HAP-1 (cell line): ENCODE measurements around the gene AGFG1.
"Not testable (repeated sequence)": the region's sequence is repeated elsewhere in the genome, so short reads cannot be mapped to it uniquely, and the experiment has no call there.

ENCODE experiments used
- DNase-seq, 2 experiments: peaks; one replicate each; pipeline ENCODE4 v3.0.0-alpha.2; 2016 to 2020; ENCODE audit warnings: low spot score in 2 of 2
- H3K27me3 ChIP-seq: fragments of 250-450 bp; sonication (Bioruptor Pico); 2 replicates; pipeline ENCODE4 v1.5.1; 2020; ENCODE audit warnings: low read depth, mild to moderate bottlenecking, moderate library complexity
- H3K36me3 ChIP-seq: fragments of 250-450 bp; sonication (Bioruptor Pico); replicated peaks from 2 replicates; pipeline ENCODE4 v1.5.1; 2020; ENCODE audit warnings: mild to moderate bottlenecking
- H3K4me1 ChIP-seq: fragments of 250-450 bp; sonication (Bioruptor Pico); 2 replicates; pipeline ENCODE4 v1.5.1; 2020; ENCODE audit warnings: mild to moderate bottlenecking
- H3K4me3 ChIP-seq: fragments of 250-450 bp; sonication (Bioruptor Pico); 2 replicates; pipeline ENCODE4 v1.5.1; 2020; ENCODE audit warnings: mild to moderate bottlenecking, moderate library complexity
- H3K9me3 ChIP-seq: fragments of 250-450 bp; sonication (Bioruptor Pico); 2 replicates; pipeline ENCODE4 v1.5.1; 2020; ENCODE audit warnings: mild to moderate bottlenecking, moderate library complexity
- in situ Hi-C: fragments of 300-500 bp; cut with MboI; formaldehyde crosslinking; loops from 3 replicates; pipeline ENCODE4 v1.14.3; 2020; ENCODE audit warnings: low sequenced_read_pairs, inconsistent platforms, mixed read lengths

AGFG1 gene

GRCh38 chr2:227511239-227511930 lies 39.4 kb downstream of the AGFG1 start:
- no peaks in the 10 kb centered on the region for H3K36me3 ChIP-seq
- H3K4me3 ChIP-seq: no peak overlapping the region
- in situ Hi-C loops: no loop called here
- no peaks in the 10 kb centered on the region for H3K9me3 ChIP-seq
- no peak for DNase-seq
- H3K27me3 ChIP-seq: no peaks in the 10 kb centered on the region
- peaks cover 39% of the 10 kb centered on the region for H3K4me1 ChIP-seq

DNA sequence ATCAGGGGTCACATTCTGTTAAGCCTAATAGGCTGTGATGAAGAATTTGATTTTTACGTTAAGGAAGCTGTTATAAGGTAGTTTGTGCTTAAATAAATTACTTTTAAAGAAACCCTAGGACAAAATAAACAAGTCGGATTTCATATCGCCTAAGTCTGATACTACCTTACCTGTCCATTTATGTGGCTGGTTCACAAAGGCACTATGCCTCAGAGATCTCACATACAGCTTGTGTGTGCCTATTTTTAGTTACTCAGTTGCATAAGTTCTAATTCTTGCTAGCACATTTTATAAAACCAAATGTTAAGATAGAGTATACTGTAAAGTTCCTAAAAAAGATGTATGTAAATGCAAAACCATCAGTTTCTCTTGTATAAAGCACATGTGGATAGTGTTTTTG lies 40.0 kb downstream of the AGFG1 start:
- in situ Hi-C loops: no loop called here
- Histone ChIP-seq H3K27me3 (no peaks in the 10 kb centered on the region), H3K4me1 (peaks cover 39% of the 10 kb centered on the region), H3K9me3 (no peaks in the 10 kb centered on the region), H3K36me3 (no peaks in the 10 kb centered on the region), H3K4me3 (no peak overlapping the region)
- no peak for DNase-seq

- Histone ChIP-seq H3K27me3 (no peaks in the 10 kb centered on the region), H3K9me3 (no peaks in the 10 kb centered on the region), H3K36me3 (no peaks in the 10 kb centered on the region), H3K4me3 (no peak overlapping the region), H3K4me1 (peaks cover 37% of the 10 kb centered on the region)
- no peak for DNase-seq
- in situ Hi-C loops: no loop called here
These were observed 41.2 kb downstream of the AGFG1 start for GRCh38 chr2:227513113-227513512.

- H3K36me3 ChIP-seq: no peaks in the 10 kb centered on the region
- H3K9me3 ChIP-seq: no peaks in the 10 kb centered on the region
- H3K4me1 ChIP-seq: peaks cover 16% of the 10 kb centered on the region
- H3K27me3 ChIP-seq: no peaks in the 10 kb centered on the region
- DNase-seq: no peak
- no peak overlapping the region for H3K4me3 ChIP-seq
- in situ Hi-C loops: no loop called here
These were observed 43.8 kb downstream of the AGFG1 start for GRCh38 chr2:227515742-227516141.

DNA sequence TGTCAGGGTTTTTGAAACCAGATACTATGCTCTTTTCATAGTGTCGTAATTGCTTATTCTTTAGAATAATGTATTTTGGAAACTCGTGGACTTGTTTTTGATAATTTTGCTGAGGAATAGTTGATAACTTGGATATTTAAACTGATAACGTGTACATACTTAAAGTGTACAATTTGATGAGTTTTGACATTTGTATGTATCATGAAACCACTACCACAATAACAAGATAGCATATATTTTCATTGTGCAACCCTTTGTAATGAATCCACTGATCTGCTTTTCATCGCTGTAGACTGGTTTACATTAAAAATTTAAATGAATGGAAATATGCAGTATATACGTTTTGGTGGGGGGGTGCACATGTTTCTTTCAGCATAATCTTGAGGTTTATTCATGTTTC lies 45.8 kb downstream of the AGFG1 start:
- DNase-seq: no peak
- peaks cover 7% of the 10 kb centered on the region for H3K4me1 ChIP-seq
- H3K4me3 ChIP-seq: no peak overlapping the region
- in situ Hi-C loops: no loop called here
- H3K27me3 ChIP-seq: no peaks in the 10 kb centered on the region
- H3K36me3 ChIP-seq: peaks cover 7% of the 10 kb centered on the region; the same call in 1 of the 2 replicates
- H3K9me3 ChIP-seq: no peaks in the 10 kb centered on the region

DNA sequence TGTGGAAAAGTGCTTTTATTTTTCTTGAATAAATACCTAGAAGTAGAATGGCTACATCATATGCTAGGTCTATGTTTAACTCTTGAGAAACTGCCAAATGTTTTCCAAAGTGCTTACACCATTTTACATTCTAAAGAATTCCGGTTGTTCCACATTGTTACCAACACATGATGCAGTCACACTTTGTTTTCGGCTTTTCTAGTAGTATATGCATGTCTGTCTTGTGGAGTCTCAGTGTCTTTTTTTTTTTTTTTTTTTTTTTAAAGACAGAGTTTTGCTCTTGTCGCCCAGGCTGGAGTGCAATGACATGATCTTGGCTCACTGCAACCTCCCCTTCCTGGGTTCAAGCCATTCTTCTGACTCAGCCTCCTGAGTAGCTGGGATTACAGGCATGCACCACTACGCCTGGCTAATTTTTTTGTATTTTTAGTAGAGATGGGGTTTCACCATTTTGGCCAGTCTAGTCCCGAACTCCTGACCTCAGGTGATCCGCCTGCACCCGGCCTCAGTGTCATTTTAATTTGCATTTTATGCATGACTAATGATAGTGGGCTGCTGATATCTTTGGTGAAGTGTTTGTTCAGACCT lies 46.4 kb downstream of the AGFG1 start:
- H3K27me3 ChIP-seq, H3K9me3 ChIP-seq, H3K4me3 ChIP-seq, in situ Hi-C loops, DNase-seq, H3K4me1 ChIP-seq, H3K36me3 ChIP-seq: not testable (repeated sequence)

DNA sequence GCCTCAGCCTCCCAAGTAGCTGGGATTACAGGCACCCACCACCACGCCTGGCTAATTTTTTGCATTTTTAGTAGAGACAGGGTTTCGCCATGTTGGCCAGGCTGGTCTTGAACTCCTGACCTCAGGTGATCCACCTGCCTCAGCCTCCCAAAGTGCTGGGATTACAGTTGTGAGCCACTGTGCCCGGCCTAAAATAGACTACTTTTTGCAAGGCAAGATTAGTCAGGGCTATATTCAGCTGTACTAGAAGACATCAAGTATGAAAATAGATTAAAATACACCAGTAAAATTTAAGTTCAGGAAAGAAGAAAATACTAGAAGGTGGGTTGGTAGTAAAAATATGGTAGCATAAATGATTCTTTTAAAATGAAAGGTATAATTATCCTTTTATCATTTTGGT lies 49.2 kb downstream of the AGFG1 start:
- not testable (repeated sequence) for H3K4me3 ChIP-seq
- peaks cover 28% of the 10 kb centered on the region for H3K36me3 ChIP-seq

GRCh38 chr2:227524665-227525064 lies 52.7 kb downstream of the AGFG1 start:
- Histone ChIP-seq H3K4me1 (peaks cover 5% of the 10 kb centered on the region), H3K36me3 (peaks cover 28% of the 10 kb centered on the region), H3K27me3 (no peaks in the 10 kb centered on the region), H3K4me3 (no peak overlapping the region), H3K9me3 (no peaks in the 10 kb centered on the region)
- DNase-seq: no peak
- in situ Hi-C loops: no loop called here

More for the DNA sequence above, 49.2 kb downstream of the AGFG1 start:
- H3K27me3 ChIP-seq, DNase-seq, H3K9me3 ChIP-seq, H3K4me1 ChIP-seq, in situ Hi-C loops: not testable (repeated sequence)

DNA sequence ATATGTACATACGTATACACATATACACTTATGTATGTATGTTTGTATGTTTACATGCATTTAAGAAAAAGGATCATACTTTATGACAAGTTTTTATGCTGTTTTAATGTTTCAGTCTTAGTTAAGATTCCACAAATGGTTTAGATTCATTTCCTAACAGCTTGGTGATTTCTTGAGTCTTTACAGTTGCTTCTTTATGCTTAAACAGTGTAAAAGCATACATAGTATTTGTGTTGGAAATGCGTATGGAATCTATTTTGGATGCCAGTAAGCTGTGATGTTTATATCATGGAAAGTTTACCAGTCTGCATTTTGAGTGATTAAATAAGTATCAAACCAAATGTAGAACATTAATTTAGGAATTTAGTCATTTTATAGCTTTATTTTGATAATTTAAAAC lies 55.4 kb downstream of the AGFG1 start:
- in situ Hi-C loops: no loop called here
- H3K4me1 ChIP-seq: peaks cover 11% of the 10 kb centered on the region
- H3K36me3 ChIP-seq: peaks cover 22% of the 10 kb centered on the region
- no peaks in the 10 kb centered on the region for H3K27me3 ChIP-seq
- no peak overlapping the region for H3K4me3 ChIP-seq
- DNase-seq: no peak
- H3K9me3 ChIP-seq: no peaks in the 10 kb centered on the region

DNA sequence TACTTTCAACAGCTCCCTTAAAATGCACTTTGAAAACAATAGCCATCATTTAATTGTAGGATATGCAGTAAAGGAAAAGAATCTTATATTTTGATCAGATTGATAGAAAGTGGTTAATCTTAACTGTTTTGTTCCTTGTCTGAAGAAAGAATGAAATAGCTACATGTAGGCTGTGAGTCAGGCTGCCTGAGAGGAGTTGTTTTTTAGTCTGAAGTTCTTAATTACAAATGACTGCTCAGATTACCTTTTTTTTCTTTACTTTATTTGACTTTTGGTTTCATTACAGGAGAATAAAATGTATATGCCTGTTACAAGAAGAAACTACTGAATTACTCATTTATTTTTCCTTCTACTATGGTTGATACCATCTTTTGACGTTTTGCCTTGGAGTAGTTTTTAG lies 56.8 kb downstream of the AGFG1 start:
- H3K9me3 ChIP-seq: no peaks in the 10 kb centered on the region
- no peak for DNase-seq
- H3K4me1 ChIP-seq: peaks cover 11% of the 10 kb centered on the region
- H3K4me3 ChIP-seq: no peak overlapping the region
- no peaks in the 10 kb centered on the region for H3K27me3 ChIP-seq
- in situ Hi-C loops: no loop called here
- H3K36me3 ChIP-seq: peaks cover 22% of the 10 kb centered on the region

DNA sequence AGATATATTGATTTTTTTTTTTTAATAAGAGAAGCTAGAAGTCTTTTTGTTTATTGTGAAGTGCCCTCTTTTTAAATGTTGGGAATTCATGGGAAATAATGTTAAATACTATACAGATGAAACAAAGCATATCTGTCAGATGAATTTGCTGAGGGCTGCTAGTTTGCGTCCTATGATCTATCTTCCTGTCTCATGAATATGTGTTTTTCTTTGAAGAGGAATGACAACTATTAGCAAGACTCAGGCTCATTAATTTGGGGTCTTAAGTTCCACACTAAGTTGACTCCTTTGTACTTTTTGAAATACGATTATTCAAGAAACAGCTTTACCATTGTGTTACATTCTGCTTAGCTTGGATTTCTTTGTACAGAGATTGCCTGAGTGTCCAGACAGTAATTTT lies 57.9 kb downstream of the AGFG1 start:
- Histone ChIP-seq H3K4me1 (peaks cover 11% of the 10 kb centered on the region), H3K27me3 (no peaks in the 10 kb centered on the region), H3K4me3 (no peak overlapping the region), H3K36me3 (peaks cover 18% of the 10 kb centered on the region), H3K9me3 (no peaks in the 10 kb centered on the region)
- peak in 1 of 2 experiments; percentile 29 for DNase-seq
- in situ Hi-C loops: no loop called here

DNA sequence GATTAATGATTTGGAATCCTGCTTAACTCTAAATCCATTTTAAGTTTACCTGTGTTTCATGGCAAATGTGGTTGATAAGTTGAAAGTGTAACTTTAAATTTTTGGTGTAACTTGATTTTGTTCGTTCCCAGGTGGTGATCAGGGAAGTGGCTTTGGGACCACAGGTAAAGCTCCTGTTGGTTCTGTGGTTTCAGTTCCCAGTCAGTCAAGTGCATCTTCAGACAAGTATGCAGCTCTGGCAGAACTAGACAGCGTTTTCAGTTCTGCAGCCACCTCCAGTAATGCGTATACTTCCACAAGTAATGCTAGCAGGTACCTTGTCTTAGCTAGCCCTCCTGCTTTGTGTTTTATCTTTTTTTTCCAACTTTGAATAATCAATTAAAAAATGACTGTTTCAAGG lies 62.8 kb downstream of the AGFG1 start:
- Histone ChIP-seq H3K9me3 (0 out of 2 replicates have a peak, but pooled peaks cover under 1% of the 10 kb centered on the region), H3K27me3 (no peaks in the 10 kb centered on the region), H3K4me1 (peaks cover 6% of the 10 kb centered on the region), H3K36me3 (peaks cover 37% of the 10 kb centered on the region), H3K4me3 (no peak overlapping the region)
- DNase-seq: no peak
- in situ Hi-C loops: no loop called here

DNA sequence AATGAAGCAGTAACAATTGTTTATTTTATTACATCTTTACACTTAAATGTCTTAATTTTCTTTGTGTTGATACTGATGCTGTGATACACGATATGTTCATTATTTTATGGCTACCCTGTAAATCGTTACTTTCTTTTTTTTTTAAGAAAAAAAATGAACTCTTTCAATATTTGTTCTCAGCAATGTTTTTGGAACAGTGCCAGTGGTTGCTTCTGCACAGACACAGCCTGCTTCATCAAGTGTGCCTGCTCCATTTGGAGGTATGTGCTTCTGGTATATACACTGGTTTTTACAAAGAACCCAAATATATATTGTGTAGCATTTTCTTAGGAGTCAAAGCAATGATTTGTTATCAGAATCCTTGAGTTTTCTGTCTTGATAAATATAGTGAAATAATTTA lies 64.5 kb downstream of the AGFG1 start:
- Histone ChIP-seq H3K4me1 (no peaks in the 10 kb centered on the region), H3K36me3 (peaks cover 50% of the 10 kb centered on the region), H3K27me3 (no peaks in the 10 kb centered on the region), H3K4me3 (no peak overlapping the region), H3K9me3 (0 out of 2 replicates have a peak, but pooled peaks cover 3% of the 10 kb centered on the region)
- in situ Hi-C loops: no loop called here
- DNase-seq: no peak

DNA sequence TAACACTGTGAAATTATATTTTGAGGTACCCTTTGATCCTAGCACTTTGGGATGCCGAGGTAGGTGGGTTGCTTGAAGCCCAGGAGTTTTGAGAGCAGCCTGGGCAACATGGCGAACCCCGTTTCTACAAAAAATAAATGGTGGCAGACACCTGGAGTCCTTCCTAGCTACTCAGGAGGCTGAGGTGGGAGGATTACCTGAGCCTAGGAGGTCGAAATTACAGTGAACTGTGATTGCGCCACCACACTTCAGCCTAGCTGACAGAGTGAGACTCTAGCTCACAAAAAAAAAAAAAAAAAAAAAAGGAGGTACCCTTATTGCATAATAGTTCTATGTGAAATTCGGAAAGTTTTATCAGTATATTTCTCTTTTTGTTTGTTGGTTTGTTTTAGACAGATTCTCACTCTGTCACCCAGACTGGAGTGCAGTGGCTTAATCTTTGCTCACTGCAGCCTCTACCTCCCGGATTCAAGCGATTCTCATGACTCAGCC lies 67.6 kb downstream of the AGFG1 start:
- Histone ChIP-seq H3K4me3 (no peak overlapping the region), H3K4me1 (no peaks in the 10 kb centered on the region), H3K36me3 (peaks cover 43% of the 10 kb centered on the region), H3K9me3 (0 out of 2 replicates have a peak, but pooled peaks cover 3% of the 10 kb centered on the region), H3K27me3 (no peaks in the 10 kb centered on the region)
- in situ Hi-C loops: no loop called here
- no peak for DNase-seq
